Loucy (cell line): Measurements from ENCODE around the gene SBDS.

Source experiments
- H2AFZ ChIP-seq: fragments of 200-600 bp; sonication (generic); 2 replicates; pipeline ENCODE4 v1.6.0; 2016; ENCODE audit warnings: antibody characterized with exemption, mild to moderate bottlenecking, low read length, moderate library complexity
- H3F3A ChIP-seq: fragments of 200-600 bp; 2 replicates; pipeline ENCODE4 v1.6.0; 2016; ENCODE audit warnings: antibody characterized with exemption, low read depth, mild to moderate bottlenecking
- H3K27me3 ChIP-seq: fragments of 200-600 bp; sonication (generic); 2 replicates; pipeline ENCODE4 v1.6.1; 2014; ENCODE audit warnings: low read length, mild to moderate bottlenecking; ENCODE audit not compliant: insufficient read depth, poor library complexity, severe bottlenecking
- H3K36me3 ChIP-seq: fragments of 200-600 bp; sonication (generic); 2 replicates; pipeline ENCODE4 v1.6.1; 2016; ENCODE audit warnings: low read length; ENCODE audit not compliant: insufficient read depth
- H3K4me1 ChIP-seq: fragments of 200-600 bp; sonication (generic); 2 replicates; pipeline ENCODE4 v1.5.1; 2014; ENCODE audit warnings: low read length, mild to moderate bottlenecking; ENCODE audit not compliant: insufficient read depth, poor library complexity, severe bottlenecking
- H3K4me2 ChIP-seq: fragments of 200-600 bp; sonication (generic); 2 replicates; pipeline ENCODE4 v1.6.0; 2014; ENCODE audit warnings: antibody characterized with exemption, low read length, low read depth, mild to moderate bottlenecking; ENCODE audit not compliant: poor library complexity, severe bottlenecking
- H3K4me3 ChIP-seq: fragments of 200-600 bp; sonication (generic); 2 replicates; pipeline ENCODE4 v1.5.1; 2014; ENCODE audit warnings: low read length, mild to moderate bottlenecking, mixed read lengths; ENCODE audit not compliant: poor library complexity, severe bottlenecking
- H3K79me2 ChIP-seq: fragments of 200-600 bp; sonication (generic); 2 replicates; pipeline ENCODE4 v1.6.1; 2014; ENCODE audit warnings: low read length; ENCODE audit not compliant: insufficient read depth
- H3K9ac ChIP-seq: fragments of 200-600 bp; sonication (generic); 2 replicates; pipeline ENCODE4 v1.6.0; 2014; ENCODE audit warnings: mild to moderate bottlenecking, low read depth, low read length, moderate library complexity; ENCODE audit not compliant: poor library complexity, severe bottlenecking
- H3K9me2 ChIP-seq: fragments of 200-600 bp; sonication (generic); replicated peaks from 2 replicates; pipeline ENCODE4 v1.6.1; 2016; ENCODE audit warnings: low read depth, low read length, mixed read lengths
- H3K9me3 ChIP-seq: fragments of 200-600 bp; sonication (generic); 2 replicates; pipeline ENCODE4 v1.6.1; 2014; ENCODE audit warnings: mild to moderate bottlenecking, antibody characterized with exemption, low read length, low read depth; ENCODE audit not compliant: insufficient read depth
- H4K20me1 ChIP-seq: fragments of 200-600 bp; sonication (generic); 2 replicates; pipeline ENCODE4 v1.6.0; 2014; ENCODE audit warnings: antibody characterized with exemption, low read length, mild to moderate bottlenecking; ENCODE audit not compliant: insufficient read depth, poor library complexity, severe bottlenecking
- EZH2phosphoT487 ChIP-seq: fragments of 200-600 bp; IDR thresholded peaks from 2 replicates; pipeline ENCODE4 v1.6.1; 2018; ENCODE audit warnings: antibody characterized with exemption, mild to moderate bottlenecking, moderate library complexity, borderline replicate concordance
- TF ChIP-seq, protein P1 (sequence below): fragments of 200-600 bp; sonication (generic); conservative IDR thresholded peaks from 2 replicates; pipeline ENCODE4 v1.5.1; 2014; ENCODE audit warnings: mild to moderate bottlenecking, antibody characterized with exemption, low read length

SBDS gene

DNA sequence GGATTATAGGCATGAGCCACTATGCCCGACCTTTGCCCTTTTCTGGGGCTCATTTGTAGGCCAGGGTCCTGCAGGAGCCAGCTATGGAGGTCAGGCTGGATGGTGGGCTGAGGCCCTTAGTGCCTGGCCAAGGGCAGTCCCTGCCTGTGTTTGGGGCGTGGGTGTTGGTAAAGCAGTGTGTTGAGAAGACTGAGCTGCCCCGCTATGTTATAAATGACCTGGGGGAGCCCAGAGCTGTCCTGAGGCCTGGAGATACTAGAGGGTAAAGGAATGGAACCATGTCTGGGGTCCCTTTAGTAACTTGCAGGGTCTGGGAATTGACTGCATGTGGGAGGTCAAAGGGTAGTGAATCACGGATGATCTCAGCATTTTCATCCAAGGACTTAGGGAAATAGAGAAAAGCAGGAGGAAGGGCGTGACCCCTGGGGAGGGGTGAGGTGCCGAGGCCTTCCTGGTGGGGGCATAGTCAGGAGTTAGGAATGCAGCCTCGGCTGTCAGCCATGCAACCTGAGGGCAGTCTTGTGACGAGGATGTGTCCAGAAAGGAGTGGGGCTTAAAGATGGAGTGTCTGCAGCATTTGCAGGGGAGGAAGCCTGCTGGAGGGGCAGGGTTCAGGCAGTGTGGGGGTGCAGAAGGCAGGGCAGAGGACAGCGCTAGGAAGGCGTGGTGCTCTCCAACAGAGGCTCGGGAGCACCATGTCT lies 42.9 kb downstream of the SBDS start:
- H3K4me3 ChIP-seq: no peak overlapping the region
- H3K9ac ChIP-seq: no peak overlapping the region
- no peaks in the 10 kb centered on the region for H3K27me3 ChIP-seq
- H3K36me3 ChIP-seq: peaks cover 91% of the 10 kb centered on the region
- no peaks in the 10 kb centered on the region for H3K9me3 ChIP-seq
- no peaks in the 10 kb centered on the region for H4K20me1 ChIP-seq
- H2AFZ ChIP-seq: no peak overlapping the region
- no peaks in the 10 kb centered on the region for H3F3A ChIP-seq
- TF ChIP-seq, protein P1, sequence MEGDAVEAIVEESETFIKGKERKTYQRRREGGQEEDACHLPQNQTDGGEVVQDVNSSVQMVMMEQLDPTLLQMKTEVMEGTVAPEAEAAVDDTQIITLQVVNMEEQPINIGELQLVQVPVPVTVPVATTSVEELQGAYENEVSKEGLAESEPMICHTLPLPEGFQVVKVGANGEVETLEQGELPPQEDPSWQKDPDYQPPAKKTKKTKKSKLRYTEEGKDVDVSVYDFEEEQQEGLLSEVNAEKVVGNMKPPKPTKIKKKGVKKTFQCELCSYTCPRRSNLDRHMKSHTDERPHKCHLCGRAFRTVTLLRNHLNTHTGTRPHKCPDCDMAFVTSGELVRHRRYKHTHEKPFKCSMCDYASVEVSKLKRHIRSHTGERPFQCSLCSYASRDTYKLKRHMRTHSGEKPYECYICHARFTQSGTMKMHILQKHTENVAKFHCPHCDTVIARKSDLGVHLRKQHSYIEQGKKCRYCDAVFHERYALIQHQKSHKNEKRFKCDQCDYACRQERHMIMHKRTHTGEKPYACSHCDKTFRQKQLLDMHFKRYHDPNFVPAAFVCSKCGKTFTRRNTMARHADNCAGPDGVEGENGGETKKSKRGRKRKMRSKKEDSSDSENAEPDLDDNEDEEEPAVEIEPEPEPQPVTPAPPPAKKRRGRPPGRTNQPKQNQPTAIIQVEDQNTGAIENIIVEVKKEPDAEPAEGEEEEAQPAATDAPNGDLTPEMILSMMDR: no peak
- no peak for TF ChIP-seq EZH2phosphoT487
- H3K79me2 ChIP-seq: no peaks in the 10 kb centered on the region
- H3K4me2 ChIP-seq: no peak overlapping the region
- no peaks in the 10 kb centered on the region for H3K9me2 ChIP-seq
- no peaks in the 10 kb centered on the region for H3K4me1 ChIP-seq

DNA sequence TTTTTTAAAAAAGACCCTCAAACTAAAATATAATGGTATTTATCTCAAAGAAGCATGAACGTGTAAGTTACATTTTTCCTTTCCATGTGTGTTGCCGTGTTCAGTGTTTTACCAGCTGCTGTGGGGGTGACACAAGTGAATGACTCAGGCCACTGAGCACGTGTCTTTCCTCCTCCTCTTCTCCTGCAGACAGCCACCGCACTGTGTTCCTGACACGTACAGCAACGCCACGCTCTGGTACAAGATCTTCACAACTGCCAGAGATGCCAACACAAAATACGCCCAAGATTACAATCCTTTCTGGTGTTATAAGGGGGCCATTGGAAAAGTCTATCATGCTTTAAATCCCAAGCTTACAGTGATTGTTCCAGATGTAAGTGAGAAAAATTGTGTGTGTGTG lies 44.6 kb downstream of the SBDS start:
- Histone ChIP-seq H3K9ac (no peak overlapping the region), H4K20me1 (no peaks in the 10 kb centered on the region), H3K27me3 (no peaks in the 10 kb centered on the region), H3K9me2 (no peaks in the 10 kb centered on the region), H3K4me1 (no peaks in the 10 kb centered on the region), H3K4me2 (no peak overlapping the region), H2AFZ (no peak overlapping the region), H3K79me2 (no peaks in the 10 kb centered on the region), H3K9me3 (no peaks in the 10 kb centered on the region), H3K4me3 (no peak overlapping the region), H3K36me3 (peaks cover 84% of the 10 kb centered on the region), H3F3A (no peaks in the 10 kb centered on the region)
- TF ChIP-seq, protein P1: no peak
- no peak for TF ChIP-seq EZH2phosphoT487

DNA sequence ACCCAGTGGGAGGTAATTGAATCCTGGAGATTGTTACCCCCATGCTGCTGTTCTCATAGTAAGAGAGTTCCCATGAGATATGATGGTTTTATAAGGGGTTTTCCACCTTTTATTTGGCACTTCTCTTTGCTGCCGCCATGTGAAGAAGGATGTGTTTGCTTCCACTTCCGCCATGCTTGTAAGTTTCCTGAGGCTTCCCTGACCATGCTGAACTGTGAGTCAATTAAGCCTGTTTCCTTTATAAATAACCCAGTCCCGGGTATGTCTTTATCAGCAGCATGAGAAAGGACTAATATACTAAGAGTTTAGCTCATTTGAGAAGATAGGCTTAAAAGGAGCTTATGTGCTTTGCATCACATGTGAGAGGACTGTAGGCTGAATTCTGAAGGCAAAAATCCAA lies 45.1 kb downstream of the SBDS start:
- Histone ChIP-seq H3K27me3 (no peaks in the 10 kb centered on the region), H3K4me2 (no peak overlapping the region), H3K9ac (no peak overlapping the region), H2AFZ (no peak overlapping the region), H3K9me3 (no peaks in the 10 kb centered on the region), H3K9me2 (no peaks in the 10 kb centered on the region), H3K36me3 (peaks cover 82% of the 10 kb centered on the region; the same call in 1 of the 2 replicates), H3K4me3 (no peak overlapping the region), H3K4me1 (no peaks in the 10 kb centered on the region), H3K79me2 (no peaks in the 10 kb centered on the region), H3F3A (no peaks in the 10 kb centered on the region), H4K20me1 (no peaks in the 10 kb centered on the region)
- TF ChIP-seq EZH2phosphoT487: no peak
- TF ChIP-seq, protein P1: no peak
